PC-3 (cell line): ENCODE data around the gene MOV10.

Source experiments
- EZH2 ChIP-seq: fragments of 300-600 bp; sonication (generic); IDR thresholded peaks from one replicate; pipeline ENCODE4 v1.6.1; 2017; ENCODE audit warnings: antibody characterized with exemption, mild to moderate bottlenecking, low read length; ENCODE audit not compliant: unreplicated experiment
- EZH2phosphoT487 ChIP-seq: fragments of 300-600 bp; sonication (generic); IDR thresholded peaks from 2 replicates; pipeline ENCODE4 v1.6.1; 2018; ENCODE audit warnings: mild to moderate bottlenecking, antibody characterized with exemption, low read length, borderline replicate concordance
- TF ChIP-seq, protein P1 (sequence below): fragments of 300-600 bp; sonication (generic); conservative IDR thresholded peaks from 2 replicates; pipeline ENCODE4 v1.5.1; 2017; ENCODE audit warnings: antibody characterized with exemption, low read depth, mild to moderate bottlenecking, low read length

DNA sequence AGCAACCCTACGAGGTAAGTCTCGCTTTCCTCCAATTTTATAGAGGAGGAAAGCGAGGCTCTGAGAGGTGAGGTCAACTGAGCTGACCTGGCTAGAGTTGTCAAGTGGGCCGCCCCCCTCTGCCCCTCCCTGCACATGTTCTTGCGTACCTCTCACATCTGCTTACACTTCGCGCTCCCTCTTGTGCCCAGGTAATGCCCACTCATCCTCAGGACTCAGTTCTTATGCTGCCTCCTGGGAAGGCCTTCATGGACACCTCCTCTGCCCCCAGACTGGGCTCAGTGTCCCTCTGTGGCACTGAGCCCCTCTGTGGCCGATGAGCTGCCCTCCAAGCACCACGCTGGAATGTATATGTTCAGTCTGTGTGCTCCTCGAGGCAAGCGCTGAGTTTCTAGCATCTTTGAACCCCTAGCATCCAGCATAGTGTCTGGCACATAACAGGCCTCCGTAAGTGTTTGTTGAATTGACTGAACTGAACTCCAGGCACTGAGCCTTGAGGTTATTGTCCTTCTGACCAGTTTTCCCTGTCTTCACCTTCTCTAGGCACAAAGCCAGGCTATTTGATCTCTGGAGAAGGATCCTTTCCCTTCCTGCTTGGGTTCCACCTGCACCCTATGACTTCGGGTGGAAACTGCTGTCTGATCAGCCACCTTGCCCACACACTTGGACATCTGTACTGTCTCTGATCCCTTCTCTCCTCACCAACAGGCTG is 13.5 kb downstream of the MOV10 start:
- TF ChIP-seq EZH2 (no peak), EZH2phosphoT487 (no peak)
- TF ChIP-seq, protein P1, sequence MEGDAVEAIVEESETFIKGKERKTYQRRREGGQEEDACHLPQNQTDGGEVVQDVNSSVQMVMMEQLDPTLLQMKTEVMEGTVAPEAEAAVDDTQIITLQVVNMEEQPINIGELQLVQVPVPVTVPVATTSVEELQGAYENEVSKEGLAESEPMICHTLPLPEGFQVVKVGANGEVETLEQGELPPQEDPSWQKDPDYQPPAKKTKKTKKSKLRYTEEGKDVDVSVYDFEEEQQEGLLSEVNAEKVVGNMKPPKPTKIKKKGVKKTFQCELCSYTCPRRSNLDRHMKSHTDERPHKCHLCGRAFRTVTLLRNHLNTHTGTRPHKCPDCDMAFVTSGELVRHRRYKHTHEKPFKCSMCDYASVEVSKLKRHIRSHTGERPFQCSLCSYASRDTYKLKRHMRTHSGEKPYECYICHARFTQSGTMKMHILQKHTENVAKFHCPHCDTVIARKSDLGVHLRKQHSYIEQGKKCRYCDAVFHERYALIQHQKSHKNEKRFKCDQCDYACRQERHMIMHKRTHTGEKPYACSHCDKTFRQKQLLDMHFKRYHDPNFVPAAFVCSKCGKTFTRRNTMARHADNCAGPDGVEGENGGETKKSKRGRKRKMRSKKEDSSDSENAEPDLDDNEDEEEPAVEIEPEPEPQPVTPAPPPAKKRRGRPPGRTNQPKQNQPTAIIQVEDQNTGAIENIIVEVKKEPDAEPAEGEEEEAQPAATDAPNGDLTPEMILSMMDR, result no peak
